ENCODE results near the gene ALPK1.

DNA sequence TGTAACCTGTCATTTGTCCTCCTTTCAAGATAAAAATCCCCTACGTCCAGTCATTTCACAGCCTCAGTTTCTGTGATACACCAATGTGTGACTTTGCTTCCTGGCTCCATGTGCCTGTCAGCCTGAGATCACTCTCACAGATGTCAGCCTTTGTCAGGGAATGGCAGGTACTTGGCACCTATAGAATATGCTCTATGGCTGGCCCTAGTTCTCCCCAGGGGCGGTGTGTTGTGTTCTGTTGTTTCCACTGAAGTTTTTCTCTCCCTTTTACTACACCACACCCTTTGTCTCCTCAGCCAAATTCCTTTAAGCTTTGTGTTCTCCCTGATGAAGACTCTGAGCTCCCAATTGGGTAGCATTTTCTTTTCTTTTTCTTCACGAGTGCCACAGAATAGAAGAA is 81.7 kb downstream of the ALPK1 start:
- TF ChIP-seq, protein P1, sequence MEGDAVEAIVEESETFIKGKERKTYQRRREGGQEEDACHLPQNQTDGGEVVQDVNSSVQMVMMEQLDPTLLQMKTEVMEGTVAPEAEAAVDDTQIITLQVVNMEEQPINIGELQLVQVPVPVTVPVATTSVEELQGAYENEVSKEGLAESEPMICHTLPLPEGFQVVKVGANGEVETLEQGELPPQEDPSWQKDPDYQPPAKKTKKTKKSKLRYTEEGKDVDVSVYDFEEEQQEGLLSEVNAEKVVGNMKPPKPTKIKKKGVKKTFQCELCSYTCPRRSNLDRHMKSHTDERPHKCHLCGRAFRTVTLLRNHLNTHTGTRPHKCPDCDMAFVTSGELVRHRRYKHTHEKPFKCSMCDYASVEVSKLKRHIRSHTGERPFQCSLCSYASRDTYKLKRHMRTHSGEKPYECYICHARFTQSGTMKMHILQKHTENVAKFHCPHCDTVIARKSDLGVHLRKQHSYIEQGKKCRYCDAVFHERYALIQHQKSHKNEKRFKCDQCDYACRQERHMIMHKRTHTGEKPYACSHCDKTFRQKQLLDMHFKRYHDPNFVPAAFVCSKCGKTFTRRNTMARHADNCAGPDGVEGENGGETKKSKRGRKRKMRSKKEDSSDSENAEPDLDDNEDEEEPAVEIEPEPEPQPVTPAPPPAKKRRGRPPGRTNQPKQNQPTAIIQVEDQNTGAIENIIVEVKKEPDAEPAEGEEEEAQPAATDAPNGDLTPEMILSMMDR (IDR thresholded peaks at IDR 0.05; ENCODE audit: low read depth, low read length, missing input control): no peak
- TF ChIP-seq YY1 (IDR thresholded peaks at IDR 0.05) (no peak), RAD21 (IDR thresholded peaks at IDR 0.05) (no peak), FOXA1 (IDR thresholded peaks at IDR 0.05) (no peak), TAF1 (conservative IDR thresholded peaks at IDR 0.05) (no peak), GABPA (IDR thresholded peaks at IDR 0.05 in 1 of 2, conservative IDR thresholded peaks at IDR 0.05 in 1 of 2) (no peak), NR2F2 (IDR thresholded peaks at IDR 0.05) (no peak), HNF4G (IDR thresholded peaks at IDR 0.05) (no peak)
